Measurements from ENCODE around the gene ASTL.

- TF ChIP-seq, protein P1, sequence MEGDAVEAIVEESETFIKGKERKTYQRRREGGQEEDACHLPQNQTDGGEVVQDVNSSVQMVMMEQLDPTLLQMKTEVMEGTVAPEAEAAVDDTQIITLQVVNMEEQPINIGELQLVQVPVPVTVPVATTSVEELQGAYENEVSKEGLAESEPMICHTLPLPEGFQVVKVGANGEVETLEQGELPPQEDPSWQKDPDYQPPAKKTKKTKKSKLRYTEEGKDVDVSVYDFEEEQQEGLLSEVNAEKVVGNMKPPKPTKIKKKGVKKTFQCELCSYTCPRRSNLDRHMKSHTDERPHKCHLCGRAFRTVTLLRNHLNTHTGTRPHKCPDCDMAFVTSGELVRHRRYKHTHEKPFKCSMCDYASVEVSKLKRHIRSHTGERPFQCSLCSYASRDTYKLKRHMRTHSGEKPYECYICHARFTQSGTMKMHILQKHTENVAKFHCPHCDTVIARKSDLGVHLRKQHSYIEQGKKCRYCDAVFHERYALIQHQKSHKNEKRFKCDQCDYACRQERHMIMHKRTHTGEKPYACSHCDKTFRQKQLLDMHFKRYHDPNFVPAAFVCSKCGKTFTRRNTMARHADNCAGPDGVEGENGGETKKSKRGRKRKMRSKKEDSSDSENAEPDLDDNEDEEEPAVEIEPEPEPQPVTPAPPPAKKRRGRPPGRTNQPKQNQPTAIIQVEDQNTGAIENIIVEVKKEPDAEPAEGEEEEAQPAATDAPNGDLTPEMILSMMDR (IDR thresholded peaks at IDR 0.05; ENCODE audit: poor library complexity) = no peak
- no peak for TF ChIP-seq EZH2 (IDR thresholded peaks at IDR 0.05; ENCODE audit: borderline replicate concordance)
- TF ChIP-seq EZH2phosphoT487 (IDR thresholded peaks at IDR 0.05; ENCODE audit: low read depth, severe bottlenecking, unreplicated experiment) = no peak
These were observed 25.1 kb upstream of the ASTL start for GRCh38 chr2:96163415-96163767.
